K562 (cell line): ENCODE measurements around the gene NES. TPM values are rescaled to one million over a fixed set of nuclear protein-coding genes. Genes with fewer than 3 reads are reported as not detected.
A peak's percentile ranks its signal among the peaks of the same experiment; 100 is the strongest.

ENCODE experiments used
- ATAC-seq: fragments of 200-7000 bp; cut with Tn5 transposase; 3 replicates; pipeline ENCODE4 v1.9.1; 2020; ENCODE audit warnings: moderate library complexity
- BruUV-seq: library from RNA; stranded (reverse); fragments of 400-500 nt; replicated peaks from 2 replicates; lab custom pipeline; 2021; lab: Mats Ljungman, UMichigan
- CTCF ChIA-PET: fragments of 300-600 bp; formaldehyde crosslinking; extraction: SDS; loops from one replicate; lab custom pipeline; 2021; ENCODE audit warnings: low intra/inter-chr PET ratio; lab: Yijun Ruan, JAX
- POLR2A ChIA-PET: fragments of 300-600, 350-650 bp; sonication (Branson Sonifier 250); formaldehyde crosslinking; extraction: SDS; loops from one replicate; lab custom pipeline; 2021; ENCODE audit warnings: antibody characterized with exemption, inconsistent platforms; lab: Yijun Ruan, JAX
- DNase-seq, 4 experiments: peaks; one replicate each; pipeline versions ENCODE4 v3.0.0 to v3.0.0-alpha.2; 2011 to 2018; ENCODE audit warnings: low spot score in 3 of 4, mixed read lengths in 3 of 4; ENCODE audit errors: extremely low read depth in 1 of 4
- FAIRE-seq: peaks from 2 replicates; lab custom pipeline; 2011; peaks lifted over from hg19 to GRCh38; lab: Jason Lieb, UNC
- H2AFZ ChIP-seq: 2 replicates; pipeline ENCODE4 v1.6.0; 2011; ENCODE audit warnings: low read depth, low read length, control low read depth, inconsistent platforms
- H3K27ac ChIP-seq: fragments of 200-600 bp; 3 replicates; pipeline ENCODE4 v1.8.0; 2011; ENCODE audit warnings: low read depth, mild to moderate bottlenecking, control low read depth, inconsistent platforms, low read length, moderate library complexity, mixed read lengths; ENCODE audit errors: extremely low read depth
- H3K27me3 ChIP-seq, 2 experiments: fragments of 300-600 bp in 1 of 2; 2 replicates in 1 of 2; 3 replicates in 1 of 2; pipeline versions ENCODE4 v1.6.0 to v1.8.0; 2011; ENCODE audit warnings: inconsistent platforms in 2 of 2, low read length in 2 of 2, mild to moderate bottlenecking in 1 of 2, mixed read lengths in 1 of 2, moderate library complexity in 1 of 2; ENCODE audit not compliant: control insufficient read depth in 2 of 2, insufficient read depth in 2 of 2
- H3K36me3 ChIP-seq: fragments of 300-600 bp; 3 replicates; pipeline ENCODE4 v1.8.0; 2011; ENCODE audit warnings: mild to moderate bottlenecking, low read length, inconsistent platforms; ENCODE audit not compliant: control insufficient read depth, insufficient read depth
- H3K4me1 ChIP-seq, 2 experiments: fragments of 200-600 bp in 1 of 2; replicated peaks in 1 of 2; 2 replicates in 1 of 2; 3 replicates in 1 of 2; pipeline versions ENCODE4 v1.5.1 to v1.8.0; 2011; ENCODE audit warnings: inconsistent platforms in 2 of 2, low read length in 2 of 2, mild to moderate bottlenecking in 1 of 2, mixed read lengths in 1 of 2, moderate library complexity in 1 of 2; ENCODE audit not compliant: control insufficient read depth in 2 of 2, insufficient read depth in 2 of 2
- H3K4me2 ChIP-seq: 2 replicates; pipeline ENCODE4 v1.6.1; 2011; ENCODE audit warnings: low read length, control low read depth, inconsistent platforms, mixed read lengths; ENCODE audit not compliant: insufficient read depth
- H3K4me3 ChIP-seq: fragments of 200-600 bp; sonication (generic), shearing (Covaris generic); 2 replicates; pipeline ENCODE4 v1.5.1; 2016; ENCODE audit warnings: control low read depth, inconsistent platforms
- H3K79me2 ChIP-seq: fragments of 200-600 bp; 3 replicates; pipeline ENCODE4 v1.8.0; 2011; ENCODE audit warnings: low read length, inconsistent platforms; ENCODE audit not compliant: control insufficient read depth, insufficient read depth
- H3K9ac ChIP-seq, 2 experiments: 2 replicates each; pipeline versions ENCODE4 v1.6.0 to v1.6.1; 2011; ENCODE audit warnings: low read depth in 2 of 2, low read length in 2 of 2, control low read depth in 1 of 2, inconsistent platforms in 1 of 2, mild to moderate bottlenecking in 1 of 2, mixed read lengths in 1 of 2; ENCODE audit not compliant: insufficient read depth in 1 of 2
- H3K9me1 ChIP-seq: one replicate; pipeline ENCODE4 v1.6.0; 2011; ENCODE audit warnings: inconsistent platforms, mild to moderate bottlenecking, low read length, moderate library complexity; ENCODE audit not compliant: control insufficient read depth, insufficient read depth
- H3K9me3 ChIP-seq: replicated peaks from 2 replicates; pipeline ENCODE4 v1.5.1; 2011; ENCODE audit warnings: low read depth, low read length, inconsistent platforms; ENCODE audit not compliant: control insufficient read depth, insufficient read depth
- H4K20me1 ChIP-seq: replicated peaks from 2 replicates; pipeline ENCODE4 v1.6.1; 2011; ENCODE audit warnings: low read length, inconsistent platforms, mixed read lengths; ENCODE audit not compliant: control insufficient read depth, insufficient read depth
- E4F1 ChIP-seq: fragments of 250-450 bp; sonication (Bioruptor Pico); IDR thresholded peaks from 2 replicates; pipeline ENCODE4 v1.5.0; 2021; ENCODE audit warnings: mild to moderate bottlenecking, borderline replicate concordance
- GTF2E2 ChIP-seq: fragments of 200-800 bp; sonication (Bioruptor generic); IDR thresholded peaks from 2 replicates; pipeline ENCODE4 v1.6.1; 2016; ENCODE audit warnings: missing genetic modification characterization, missing compliant biosample characterization
- MAFF ChIP-seq: IDR thresholded peaks from 2 replicates; pipeline ENCODE4 v1.6.1; 2012; ENCODE audit warnings: low read length, improper control_type of control experiment
- MYNN ChIP-seq, 2 experiments: sonication (generic); formaldehyde crosslinking in 1 of 2; IDR thresholded peaks; 2 replicates each; pipeline versions ENCODE4 v1.5.0 to v1.6.1; 2016 to 2020; ENCODE audit warnings: antibody characterized with exemption in 1 of 2, missing genetic modification reagents in 1 of 2
- POLR3A ChIP-seq: IDR thresholded peaks from 2 replicates; pipeline ENCODE4 v1.6.1; 2011; ENCODE audit warnings: borderline replicate concordance, mild to moderate bottlenecking, moderate library complexity; ENCODE audit not compliant: insufficient read length, insufficient read depth; ENCODE audit errors: extremely low read depth
- PPARD ChIP-seq: fragments of 250-450 bp; sonication (Bioruptor Pico); IDR thresholded peaks from 2 replicates; pipeline ENCODE4 v1.8.0; 2022; ENCODE audit warnings: inconsistent platforms, mild to moderate bottlenecking, moderate library complexity
- TAF9B ChIP-seq: fragments of 450-650 bp; IDR thresholded peaks from 2 replicates; pipeline ENCODE4 v1.6.1; 2018; ENCODE audit warnings: mild to moderate bottlenecking; ENCODE audit not compliant: partially characterized antibody
- XRCC3 ChIP-seq: fragments of 450-650 bp; IDR thresholded peaks from 2 replicates; pipeline ENCODE4 v1.6.1; 2017; ENCODE audit warnings: mild to moderate bottlenecking, moderate library complexity
- ZNF780A ChIP-seq: fragments of 250-450 bp; sonication (Bioruptor Pico); IDR thresholded peaks from 2 replicates; pipeline ENCODE4 v1.5.0; 2021; ENCODE audit warnings: mild to moderate bottlenecking
- ZZZ3 ChIP-seq: fragments of 450-650 bp; IDR thresholded peaks from 2 replicates; pipeline ENCODE4 v1.6.1; 2016; ENCODE audit warnings: antibody characterized with exemption, mild to moderate bottlenecking, moderate library complexity
- WGBS: fragments of 100-300 bp; shearing (Covaris generic); methylation state at CpG from one replicate; pipeline ENCODE4 v1.1.6; 2016; ENCODE audit warnings: low coverage, mixed read lengths; ENCODE audit not compliant: insufficient coverage; ENCODE audit errors: missing lambda C conversion rate; 5-methylcytosine and 5-hydroxymethylcytosine counted together
- in situ Hi-C: fragments of 300-500 bp; cut with MboI; formaldehyde crosslinking; loops from 4 replicates; pipeline ENCODE4 v1.15.0; 2018; ENCODE audit warnings: inconsistent platforms, mixed read lengths
- intact Hi-C: fragments of 100-400 bp; cut with micrococcal nuclease; formaldehyde crosslinking; loops from 2 replicates; pipeline ENCODE4 v1.14.2; 2022
- polyA plus RNA-seq, 8 experiments: library from polyadenylated mRNA; depleted of rRNA in 4 of 8; stranded (reverse) in 5 of 8; unstranded in 3 of 8; fragments of >200 nt; fragmentation: Nextera tagmentation in 2 of 8; fragmentation: Illumina TruSeq in 1 of 8; extraction: Ambion mirVana in 2 of 8; extraction: Trizol in 1 of 8; gene quantifications; 2 replicates each; pipeline versions ENCODE4 v1.2.1 to v1.2.3, GENCODE V29; 2011 to 2014; ENCODE audit warnings: inconsistent platforms in 1 of 8, missing spikeins in 1 of 8
- total RNA-seq, 7 experiments: library from RNA; depleted of rRNA in 6 of 7; stranded (reverse); fragments of >200 nt in 6 of 7; fragmentation: Illumina TruSeq in 2 of 7; extraction: Trizol in 2 of 7; gene quantifications; 2 replicates each; pipeline versions ENCODE4 v1.2.1 to v1.2.3, GENCODE V29; 2011 to 2021; ENCODE audit warnings: low replicate concordance in 1 of 7
- TF ChIP-seq, protein P1 (sequence below), 3 experiments: fragments of 200-800 bp in 1 of 3; sonication (Bioruptor generic) in 1 of 3; sonication (generic) in 1 of 3; formaldehyde crosslinking in 1 of 3; IDR thresholded peaks; 2 replicates each; pipeline versions ENCODE4 v1.6.1 to v1.8.0; 2016 to 2022; ENCODE audit warnings: mild to moderate bottlenecking in 2 of 3, missing compliant biosample characterization in 2 of 3, missing genetic modification characterization in 2 of 3, missing genetic modification reagents in 1 of 3
- TF ChIP-seq, protein P2 (sequence below): sonication (generic); formaldehyde crosslinking; IDR thresholded peaks from 2 replicates; pipeline ENCODE4 v1.5.0; 2020; ENCODE audit warnings: missing genetic modification reagents
- TF ChIP-seq, protein P3 (sequence below): fragments of 200-800 bp; sonication (Bioruptor generic); IDR thresholded peaks from 2 replicates; pipeline ENCODE4 v1.6.1; 2017; ENCODE audit warnings: missing genetic modification characterization, missing compliant biosample characterization

The NES gene
- total and polyA plus RNA-seq, 9 of the 15 experiments (the other 6 are each of a cell fraction or from before 2014, with no cell fraction given), result 0.10 to 8.6 (median 4.2) TPM

DNA sequence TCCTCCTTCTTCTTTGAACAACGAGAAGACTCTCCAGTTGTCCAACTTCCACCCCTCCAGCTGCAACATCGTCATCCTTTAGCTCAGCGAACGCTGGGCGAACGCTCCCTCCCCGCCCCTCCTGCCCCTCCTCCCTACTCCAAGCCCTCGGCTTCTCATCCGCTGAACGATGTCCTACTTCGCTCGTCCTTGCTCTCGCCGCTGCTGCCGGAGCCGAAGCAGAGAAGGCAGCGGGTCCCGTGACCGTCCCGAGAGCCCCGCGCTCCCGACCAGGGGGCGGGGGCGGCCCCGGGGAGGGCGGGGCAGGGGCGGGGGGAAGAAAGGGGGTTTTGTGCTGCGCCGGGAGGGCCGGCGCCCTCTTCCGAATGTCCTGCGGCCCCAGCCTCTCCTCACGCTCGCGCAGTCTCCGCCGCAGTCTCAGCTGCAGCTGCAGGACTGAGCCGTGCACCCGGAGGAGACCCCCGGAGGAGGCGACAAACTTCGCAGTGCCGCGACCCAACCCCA is 35.4 kb downstream of the NES start, which contains the start of gene BCAN:
Gene BCAN, plus strand, starts transcription at position 357 of the 504 bp plus-strand sequence. CDS start 3,938 bp downstream, outside the sequence.
- POLR2A ChIA-PET, result interaction anchor here (1.0 to 1.3 kb wide), 3 partner anchors 10 to 131 kb away, joined by 3 read pairs; no protein-coding TSS in a partner anchor
- Histone ChIP-seq H3K4me3 (no peak within 1 kb of the TSS), H3K4me2 (no peak within 1 kb of the TSS), H3K36me3 (peaks cover 38% of the 10 kb centered on the region), H3K9ac (no peak within 1 kb of the TSS), H3K79me2 (no peaks in the 10 kb centered on the region), H3K9me1 (no peaks in the 10 kb centered on the region), H3K27me3 (no peaks in the 10 kb centered on the region), H2AFZ (no peak within 1 kb of the TSS), H3K4me1 (peaks cover 0 to 18% of the 10 kb centered on the region in 2 experiments; a peak in 2 of 5 replicates), H4K20me1 (peaks cover 46% of the 10 kb centered on the region), H3K9me3 (no peaks in the 10 kb centered on the region), H3K27ac (no peak within 1 kb of the TSS)
- BruUV-seq, result no TSS peak
- CTCF ChIA-PET, result no interaction called here
- intact Hi-C loops, result no loop called here
- in situ Hi-C loops, result no loop called here
- WGBS, result 43% methylated on average over 7 of the region's 46 CpGs
- peak in 2 of 4 experiments; percentile 55 to 58 for DNase-seq
- FAIRE-seq, result no peak
- peak; percentile 45 for ATAC-seq
- TF ChIP-seq, protein P1, sequence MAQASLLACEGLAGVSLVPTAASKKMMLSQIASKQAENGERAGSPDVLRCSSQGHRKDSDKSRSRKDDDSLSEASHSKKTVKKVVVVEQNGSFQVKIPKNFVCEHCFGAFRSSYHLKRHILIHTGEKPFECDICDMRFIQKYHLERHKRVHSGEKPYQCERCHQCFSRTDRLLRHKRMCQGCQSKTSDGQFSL (CRISPR knock-in tag; IDR thresholded peaks at IDR 0.05), result no peak
- TF ChIP-seq, protein P1 (tag; IDR thresholded peaks at IDR 0.05), result no peak
- TF ChIP-seq TAF9B, result no peak
- TF ChIP-seq, protein P2, sequence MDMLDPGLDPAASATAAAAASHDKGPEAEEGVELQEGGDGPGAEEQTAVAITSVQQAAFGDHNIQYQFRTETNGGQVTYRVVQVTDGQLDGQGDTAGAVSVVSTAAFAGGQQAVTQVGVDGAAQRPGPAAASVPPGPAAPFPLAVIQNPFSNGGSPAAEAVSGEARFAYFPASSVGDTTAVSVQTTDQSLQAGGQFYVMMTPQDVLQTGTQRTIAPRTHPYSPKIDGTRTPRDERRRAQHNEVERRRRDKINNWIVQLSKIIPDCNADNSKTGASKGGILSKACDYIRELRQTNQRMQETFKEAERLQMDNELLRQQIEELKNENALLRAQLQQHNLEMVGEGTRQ (CRISPR knock-in tag), result no peak
- TF ChIP-seq E4F1 (CRISPR knock-in tag), result no peak
- no peak for TF ChIP-seq ZZZ3
- no peak for TF ChIP-seq ZNF780A (CRISPR knock-in tag)
- TF ChIP-seq GTF2E2 (tag), result no peak
- TF ChIP-seq POLR3A, result no peak
- TF ChIP-seq XRCC3, result no peak
- TF ChIP-seq, protein P3, sequence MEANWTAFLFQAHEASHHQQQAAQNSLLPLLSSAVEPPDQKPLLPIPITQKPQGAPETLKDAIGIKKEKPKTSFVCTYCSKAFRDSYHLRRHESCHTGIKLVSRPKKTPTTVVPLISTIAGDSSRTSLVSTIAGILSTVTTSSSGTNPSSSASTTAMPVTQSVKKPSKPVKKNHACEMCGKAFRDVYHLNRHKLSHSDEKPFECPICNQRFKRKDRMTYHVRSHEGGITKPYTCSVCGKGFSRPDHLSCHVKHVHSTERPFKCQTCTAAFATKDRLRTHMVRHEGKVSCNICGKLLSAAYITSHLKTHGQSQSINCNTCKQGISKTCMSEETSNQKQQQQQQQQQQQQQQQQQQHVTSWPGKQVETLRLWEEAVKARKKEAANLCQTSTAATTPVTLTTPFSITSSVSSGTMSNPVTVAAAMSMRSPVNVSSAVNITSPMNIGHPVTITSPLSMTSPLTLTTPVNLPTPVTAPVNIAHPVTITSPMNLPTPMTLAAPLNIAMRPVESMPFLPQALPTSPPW (CRISPR knock-in tag), result peak; percentile 29; the same call in 1 of the 2 replicates
- no peak for TF ChIP-seq MAFF
- TF ChIP-seq MYNN (IDR thresholded peaks at IDR 0.05), result 0 out of 2 replicates have a peak, but pooled peaks have one; percentile 8
- no peak for TF ChIP-seq MYNN (CRISPR knock-in tag; IDR thresholded peaks at IDR 0.05)
- no peak for TF ChIP-seq PPARD
